Tibial artery (tissue), 4 donors: ENCODE results near the gene CIDEB.
A peak's percentile ranks its signal among the peaks of the same experiment; 100 is the strongest.
"Not testable (repeated sequence)": the region's sequence is repeated elsewhere in the genome, so short reads cannot be mapped to it uniquely, and the experiment has no call there.

Experiments used
- DNase-seq, 2 donors: peaks; one replicate each; pipeline ENCODE4 v3.0.0-alpha.2; 2019
- H3K27ac ChIP-seq, 2 donors: fragments of 200-600 bp; sonication (generic) in 1 of 2; 1 replicate in 1 of 2; 2 replicates in 1 of 2; pipeline ENCODE4 v1.5.1; 2018 to 2019; ENCODE audit warnings: mild to moderate bottlenecking in 1 of 2
- H3K27me3 ChIP-seq, 2 donors: fragments of 200-600 bp; sonication (generic) in 1 of 2; one replicate each; pipeline versions ENCODE4 v1.5.1 to v1.6.0; 2016 to 2019
- H3K36me3 ChIP-seq, 3 donors: fragments of 200-600 bp; sonication (generic) in 2 of 3; one replicate each; pipeline ENCODE4 v1.5.1; 2016 to 2019; ENCODE audit warnings: mild to moderate bottlenecking in 2 of 3
- H3K4me1 ChIP-seq, 4 donors: fragments of 200-600 bp; sonication (generic) in 2 of 4; 1 replicate in 3 of 4; 2 replicates in 1 of 4; pipeline ENCODE4 v1.5.1; 2016 to 2019
- H3K4me3 ChIP-seq, 2 donors: fragments of 200-600 bp; sonication (generic) in 1 of 2; 1 replicate in 1 of 2; 2 replicates in 1 of 2; pipeline ENCODE4 v1.5.1; 2018 to 2019; ENCODE audit warnings: mild to moderate bottlenecking in 2 of 2
- H3K9me3 ChIP-seq, 3 donors: fragments of 200-600 bp; sonication (generic) in 1 of 3; one replicate each; pipeline ENCODE4 v1.5.1; 2016 to 2019
- CTCF ChIP-seq, 2 experiments: fragments of 200-600 bp in 1 of 2; fragments of 450-650 bp in 1 of 2; IDR thresholded peaks; one replicate each; pipeline ENCODE4 v1.5.1; 2017 to 2019; ENCODE audit warnings: antibody characterized with exemption in 2 of 2, mild to moderate bottlenecking in 1 of 2, moderate library complexity in 1 of 2
- intact Hi-C: fragments of 100-400 bp; cut with DNase I; formaldehyde crosslinking; loops from one replicate; pipeline ENCODE4 v1.15.0; 2023; ENCODE audit warnings: low total_unique reads

CIDEB gene

DNA sequence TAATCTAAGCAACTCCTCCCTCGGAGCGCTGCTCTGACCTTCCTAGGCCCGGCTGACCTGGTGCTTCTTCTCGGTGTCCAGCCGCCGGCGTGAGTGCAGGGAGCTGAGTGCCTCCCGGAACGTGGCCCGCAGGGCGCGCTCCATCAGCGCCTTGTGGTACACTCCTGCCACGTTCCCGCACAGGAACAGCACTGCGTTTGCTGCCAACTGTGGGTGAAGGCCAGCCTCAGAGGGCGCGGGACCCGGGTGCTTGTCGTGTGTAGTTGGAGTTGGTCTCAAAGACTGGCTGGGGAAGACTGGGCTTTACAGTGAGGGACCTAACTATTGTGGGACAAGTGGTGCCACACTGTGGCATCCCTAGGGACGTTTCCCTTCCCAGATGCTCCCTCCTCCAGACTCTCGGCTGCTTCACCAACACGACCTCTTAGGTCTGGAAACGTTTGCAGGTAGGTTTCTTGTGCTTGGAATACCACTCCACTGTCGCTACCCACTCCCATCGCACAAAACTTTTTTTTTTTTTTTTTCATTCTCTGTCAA is 24.0 kb upstream of the CIDEB start:
- DNase-seq, result no peak
- Histone ChIP-seq H3K36me3 (no peaks in the 10 kb centered on the region), H3K27me3 (peaks cover 6 to 43% of the 10 kb centered on the region in 2 donors), H3K4me3 (no peak overlapping the region), H3K27ac (no peak overlapping the region), H3K4me1 (peaks cover 0 to 35% (median 27%) of the 10 kb centered on the region in 4 donors), H3K9me3 (no peaks in the 10 kb centered on the region)
- no peak for TF ChIP-seq CTCF (IDR thresholded peaks at IDR 0.05)
- intact Hi-C loops, result loop anchor here (2.0 kb wide), 1 partner anchor 99 kb away; no protein-coding TSS in a partner anchor

- intact Hi-C loops, result no loop called here
- no peak overlapping the region for H3K27ac ChIP-seq
- DNase-seq, result no peak
Measured at GRCh38 chr14:24330973-24331674, 23.3 kb upstream of the CIDEB start.

DNA sequence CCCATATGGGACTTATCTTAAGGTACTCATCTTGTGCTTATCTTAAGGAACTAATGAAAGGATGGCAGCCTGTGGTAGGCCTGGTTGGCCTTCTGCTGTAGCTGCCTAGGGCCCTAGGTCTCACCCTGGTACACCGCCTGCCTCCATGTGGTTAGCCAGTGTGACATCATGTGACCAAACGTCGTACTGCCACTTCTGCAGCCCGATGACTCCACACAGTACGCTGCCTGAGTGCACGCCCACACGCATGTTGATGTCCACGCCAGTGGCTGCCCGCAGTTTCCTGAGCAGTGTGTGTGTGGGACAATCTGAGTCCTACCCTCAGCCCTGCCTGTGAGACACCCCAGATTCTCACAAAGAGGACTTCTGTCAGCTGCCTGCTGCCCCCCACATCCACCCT is 22.0 kb upstream of the CIDEB start:
- Histone ChIP-seq H3K36me3 (no peaks in the 10 kb centered on the region), H3K9me3 (no peaks in the 10 kb centered on the region), H3K4me1 (peaks cover 0 to 32% (median 24%) of the 10 kb centered on the region in 4 donors), H3K27ac (no peak overlapping the region), H3K27me3 (peaks cover 6 to 25% of the 10 kb centered on the region in 2 donors), H3K4me3 (no peak overlapping the region)
- intact Hi-C loops, result no loop called here
- peak in 1 of 2 donors; percentile 57 for DNase-seq
- no peak for TF ChIP-seq CTCF (IDR thresholded peaks at IDR 0.05)

More at GRCh38 chr14:24330973-24331674, 23.3 kb upstream of the CIDEB start:
- Histone ChIP-seq H3K36me3 (no peaks in the 10 kb centered on the region), H3K9me3 (no peaks in the 10 kb centered on the region), H3K27me3 (peaks cover 6 to 36% of the 10 kb centered on the region in 2 donors), H3K4me1 (peaks cover 0 to 35% (median 27%) of the 10 kb centered on the region in 4 donors), H3K4me3 (no peak overlapping the region)
- no peak for TF ChIP-seq CTCF (IDR thresholded peaks at IDR 0.05)

- intact Hi-C loops, result no loop called here
- no peaks in the 10 kb centered on the region for H3K36me3 ChIP-seq
- DNase-seq, result no peak
- no peak overlapping the region for H3K4me3 ChIP-seq
- H3K27ac ChIP-seq, result no peak overlapping the region
- H3K4me1 ChIP-seq, result peaks cover 0 to 27% (median 18%) of the 10 kb centered on the region in 4 donors
- peaks cover under 1 to 19% of the 10 kb centered on the region in 2 donors for H3K27me3 ChIP-seq
- H3K9me3 ChIP-seq, result no peaks in the 10 kb centered on the region
- TF ChIP-seq CTCF (IDR thresholded peaks at IDR 0.05), result no peak
Measured at GRCh38 chr14:24329073-24329663, 21.4 kb upstream of the CIDEB start.

DNA sequence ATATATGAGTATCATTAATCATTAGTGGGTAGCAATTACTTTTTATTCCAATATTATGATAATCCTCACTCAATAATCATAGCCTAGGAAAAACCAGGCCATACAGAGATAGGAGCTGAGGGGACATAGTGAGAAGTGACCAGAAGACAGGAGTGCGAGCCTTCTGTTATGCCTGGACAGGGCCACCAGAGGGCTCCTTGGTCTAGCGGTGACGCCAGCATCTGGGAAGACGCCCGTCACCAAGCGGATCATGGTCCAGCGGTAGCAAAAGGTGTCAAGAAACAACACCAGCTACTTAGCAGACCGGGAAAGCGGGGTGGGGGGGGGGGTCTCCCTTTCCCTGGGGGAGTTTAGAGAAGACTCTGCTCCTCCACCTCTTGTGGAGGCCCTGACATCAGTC is 20.1 kb upstream of the CIDEB start:
- H3K27me3 ChIP-seq, H3K27ac ChIP-seq, H3K9me3 ChIP-seq, intact Hi-C loops, H3K36me3 ChIP-seq, H3K4me3 ChIP-seq: not testable (repeated sequence)
- DNase-seq, result peak in 1 of 2 donors; percentile 56
- peak; percentile 58 to 73 for TF ChIP-seq CTCF (IDR thresholded peaks at IDR 0.05)
- H3K4me1 ChIP-seq, result peaks cover 0 to 14% (median 10%) of the 10 kb centered on the region in 4 donors
